Measurements from ENCODE around the gene C6orf15.
"Not testable (repeated sequence)": the region's sequence is repeated elsewhere in the genome, so short reads cannot be mapped to it uniquely, and the experiment has no call there.

C6orf15 gene

GRCh38 chr6:31079656-31080261 is 32.6 kb downstream of the C6orf15 start:
- no peak for DNase-seq (ENCODE audit: low read depth)

GRCh38 chr6:31076611-31077010 is 35.8 kb downstream of the C6orf15 start:
- no peak for DNase-seq (ENCODE audit: low read depth)

More at GRCh38 chr6:31079656-31080261, 32.6 kb downstream of the C6orf15 start:
- no peak overlapping the region for H3K4me3 ChIP-seq (ENCODE audit: low read depth, low read length)

GRCh38 chr6:31075528-31075927 is 36.8 kb downstream of the C6orf15 start:
- DNase-seq (ENCODE audit: low read depth): peak; percentile 73
- no peak overlapping the region for H3K4me3 ChIP-seq (ENCODE audit: low read depth, low read length)

More at GRCh38 chr6:31076611-31077010, 35.8 kb downstream of the C6orf15 start:
- H3K4me3 ChIP-seq (ENCODE audit: low read depth, low read length): no peak overlapping the region

GRCh38 chr6:31074401-31074800 is 38.0 kb downstream of the C6orf15 start:
- no peak for DNase-seq (ENCODE audit: low read depth)
- no peak overlapping the region for H3K4me3 ChIP-seq (ENCODE audit: low read depth, low read length)

- no peak overlapping the region for H3K4me3 ChIP-seq (ENCODE audit: low read depth, low read length)
- peak; percentile 57 for DNase-seq (ENCODE audit: low read depth)
These were observed 41.6 kb downstream of the C6orf15 start for GRCh38 chr6:31070711-31071197.

GRCh38 chr6:31068669-31069340 is 43.6 kb downstream of the C6orf15 start:
- H3K4me3 ChIP-seq (ENCODE audit: low read depth, low read length): no peak overlapping the region
- peak; percentile 43 for DNase-seq (ENCODE audit: low read depth)

- DNase-seq (ENCODE audit: low read depth); H3K4me3 ChIP-seq (ENCODE audit: low read depth, low read length): not testable (repeated sequence)
These were observed 44.3 kb downstream of the C6orf15 start for GRCh38 chr6:31067891-31068668.

- DNase-seq (ENCODE audit: low read depth); H3K4me3 ChIP-seq (ENCODE audit: low read depth, low read length): not testable (repeated sequence)
These were observed 45.3 kb downstream of the C6orf15 start for GRCh38 chr6:31067028-31067427.

GRCh38 chr6:31065556-31065955 is 46.8 kb downstream of the C6orf15 start:
- DNase-seq (ENCODE audit: low read depth): no peak
- no peak overlapping the region for H3K4me3 ChIP-seq (ENCODE audit: low read depth, low read length)

GRCh38 chr6:31063906-31064435 is 48.4 kb downstream of the C6orf15 start:
- no peak overlapping the region for H3K4me3 ChIP-seq (ENCODE audit: low read depth, low read length)
- no peak for DNase-seq (ENCODE audit: low read depth)

All from skeletal muscle cell (primary cell).